Right lobe of liver (tissue), 4 donors: ENCODE measurements around the gene RYR3.

Experiments used
- POLR2A ChIP-seq: fragments of 450-650 bp; IDR thresholded peaks from one replicate; pipeline ENCODE4 v1.6.1; 2017; ENCODE audit warnings: antibody characterized with exemption, mild to moderate bottlenecking
- TF ChIP-seq, protein P1 (sequence below), 4 donors: fragments of 200-600 bp in 3 of 4; fragments of 450-650 bp in 1 of 4; IDR thresholded peaks; one replicate each; pipeline versions ENCODE4 v1.5.1 to v1.8.0; 2016 to 2022; ENCODE audit warnings: antibody characterized with exemption in 4 of 4, mild to moderate bottlenecking in 2 of 4
- donor health status: DM: no; HTN: no; CAD: no.
- donor health status: DM: no; HTN: no; CAD: no.
- donor health status: DM: no; HTN: yes; CAD: no.

DNA sequence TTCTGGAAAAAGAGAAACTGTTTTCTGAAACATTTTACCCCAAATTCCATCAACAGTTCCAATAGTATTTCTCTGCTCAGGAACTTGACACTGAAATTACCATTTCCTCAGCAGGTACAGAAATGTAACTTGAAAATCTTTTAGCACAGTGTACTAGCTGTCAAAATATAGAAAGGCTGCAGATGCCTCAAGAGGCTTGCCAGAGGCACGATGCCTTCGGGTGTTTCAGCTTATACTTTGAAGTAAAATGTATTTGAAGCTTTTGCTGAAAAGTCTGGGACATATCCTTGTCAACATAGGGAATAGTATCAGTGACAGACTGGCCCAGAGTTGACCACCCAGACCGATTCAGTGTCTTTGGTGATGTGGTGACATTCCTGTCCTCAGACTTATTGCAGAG is 503.1 kb downstream of the RYR3 start:
- no peak for TF ChIP-seq POLR2A
- TF ChIP-seq, protein P1, sequence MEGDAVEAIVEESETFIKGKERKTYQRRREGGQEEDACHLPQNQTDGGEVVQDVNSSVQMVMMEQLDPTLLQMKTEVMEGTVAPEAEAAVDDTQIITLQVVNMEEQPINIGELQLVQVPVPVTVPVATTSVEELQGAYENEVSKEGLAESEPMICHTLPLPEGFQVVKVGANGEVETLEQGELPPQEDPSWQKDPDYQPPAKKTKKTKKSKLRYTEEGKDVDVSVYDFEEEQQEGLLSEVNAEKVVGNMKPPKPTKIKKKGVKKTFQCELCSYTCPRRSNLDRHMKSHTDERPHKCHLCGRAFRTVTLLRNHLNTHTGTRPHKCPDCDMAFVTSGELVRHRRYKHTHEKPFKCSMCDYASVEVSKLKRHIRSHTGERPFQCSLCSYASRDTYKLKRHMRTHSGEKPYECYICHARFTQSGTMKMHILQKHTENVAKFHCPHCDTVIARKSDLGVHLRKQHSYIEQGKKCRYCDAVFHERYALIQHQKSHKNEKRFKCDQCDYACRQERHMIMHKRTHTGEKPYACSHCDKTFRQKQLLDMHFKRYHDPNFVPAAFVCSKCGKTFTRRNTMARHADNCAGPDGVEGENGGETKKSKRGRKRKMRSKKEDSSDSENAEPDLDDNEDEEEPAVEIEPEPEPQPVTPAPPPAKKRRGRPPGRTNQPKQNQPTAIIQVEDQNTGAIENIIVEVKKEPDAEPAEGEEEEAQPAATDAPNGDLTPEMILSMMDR (IDR thresholded peaks at IDR 0.05), result no peak
